Measurements from ENCODE around the gene COL4A2.

Gene COL4A2

DNA sequence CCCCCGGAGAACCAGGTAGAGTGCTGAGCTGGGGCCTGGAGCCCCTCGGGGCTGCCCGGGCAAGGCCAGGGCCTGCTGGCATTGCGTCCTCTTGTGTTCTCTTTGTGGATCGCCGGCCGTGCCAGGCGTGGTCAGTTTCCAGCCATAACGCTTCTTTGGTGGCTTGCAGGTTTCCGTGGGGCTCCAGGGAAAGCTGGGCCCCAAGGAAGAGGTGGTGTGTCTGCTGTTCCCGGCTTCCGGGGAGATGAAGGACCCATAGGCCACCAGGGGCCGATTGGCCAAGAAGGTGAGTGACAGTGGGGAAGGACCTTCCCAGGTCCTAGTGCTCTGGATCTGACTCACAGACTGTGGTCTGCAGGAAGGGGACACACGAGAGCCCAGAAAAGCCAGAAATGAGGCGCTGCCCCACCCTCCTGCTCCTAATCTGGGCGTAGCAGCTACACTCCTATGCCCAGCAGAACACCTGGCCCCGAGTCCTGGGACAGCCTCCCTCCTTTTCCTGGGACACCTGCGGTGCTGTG is 197.0 kb downstream of the COL4A2 start:
- DNase-seq: no peak

DNA sequence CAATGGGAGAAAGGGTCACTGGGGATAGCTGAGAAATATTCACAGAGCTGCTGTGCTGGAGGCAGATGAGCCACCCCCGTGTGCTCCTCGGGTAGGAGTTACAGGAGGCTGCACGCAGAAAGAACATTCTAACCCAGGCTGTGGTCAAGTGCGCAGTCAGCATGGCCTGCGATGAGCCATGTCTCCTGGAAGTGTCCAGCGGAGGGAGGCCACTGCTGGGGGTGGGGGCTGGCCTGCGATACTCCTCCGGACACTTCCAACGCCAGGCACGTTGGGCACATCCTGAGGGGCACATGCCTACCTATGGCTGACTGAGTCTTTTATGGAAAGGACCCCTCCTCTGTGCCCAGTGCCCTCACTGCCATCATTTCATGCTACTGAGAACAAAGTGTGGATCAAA is 198.5 kb downstream of the COL4A2 start:
- DNase-seq: no peak

DNA sequence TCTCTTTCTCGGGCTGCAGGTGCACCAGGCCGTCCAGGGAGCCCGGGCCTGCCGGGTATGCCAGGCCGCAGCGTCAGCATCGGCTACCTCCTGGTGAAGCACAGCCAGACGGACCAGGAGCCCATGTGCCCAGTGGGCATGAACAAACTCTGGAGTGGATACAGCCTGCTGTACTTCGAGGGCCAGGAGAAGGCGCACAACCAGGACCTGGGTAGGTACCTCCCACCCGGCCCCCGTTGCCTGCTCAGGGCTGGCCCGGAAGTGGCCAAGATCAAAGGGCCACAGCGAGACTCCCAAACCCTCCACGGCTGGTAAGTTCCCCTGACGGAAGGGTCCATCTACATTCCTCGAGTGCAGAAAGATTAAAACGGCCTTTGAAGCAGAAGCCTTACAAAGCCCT is 199.3 kb downstream of the COL4A2 start:
- DNase-seq: no peak

DNA sequence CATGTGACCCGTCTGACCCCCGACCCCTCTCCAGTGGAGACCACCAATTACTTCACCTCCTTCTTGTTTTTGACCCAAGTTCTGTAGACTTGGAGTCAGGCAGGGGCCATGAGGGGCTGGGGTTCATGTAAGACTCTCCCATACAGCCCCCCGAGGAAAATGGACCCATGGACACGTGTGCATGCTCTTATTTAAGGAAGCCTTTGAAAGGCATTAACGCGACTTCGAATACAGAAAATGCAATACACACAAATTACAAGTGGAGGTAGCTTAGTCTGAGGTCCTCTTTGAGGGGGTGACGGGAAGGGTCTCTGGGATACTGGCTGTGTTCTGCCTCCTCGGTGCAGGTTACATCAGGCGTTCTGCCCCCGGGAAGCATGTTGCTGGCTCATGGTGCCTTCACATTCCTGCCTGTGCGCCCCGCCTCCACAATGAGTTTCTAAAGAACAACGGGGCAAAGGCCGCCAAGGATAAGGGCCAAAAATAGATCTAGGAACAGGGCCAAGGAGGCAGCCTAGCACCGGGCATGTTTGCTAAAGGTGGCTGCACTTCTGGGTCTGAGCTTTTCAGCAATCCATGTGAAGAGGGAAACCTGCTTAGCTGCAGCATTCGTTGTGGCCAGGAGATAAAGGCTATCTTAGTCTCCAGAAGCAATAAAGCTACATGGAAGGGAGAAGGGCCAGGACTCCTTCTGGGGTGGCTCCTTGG is 199.9 kb downstream of the COL4A2 start:
- DNase-seq: no peak

DNA sequence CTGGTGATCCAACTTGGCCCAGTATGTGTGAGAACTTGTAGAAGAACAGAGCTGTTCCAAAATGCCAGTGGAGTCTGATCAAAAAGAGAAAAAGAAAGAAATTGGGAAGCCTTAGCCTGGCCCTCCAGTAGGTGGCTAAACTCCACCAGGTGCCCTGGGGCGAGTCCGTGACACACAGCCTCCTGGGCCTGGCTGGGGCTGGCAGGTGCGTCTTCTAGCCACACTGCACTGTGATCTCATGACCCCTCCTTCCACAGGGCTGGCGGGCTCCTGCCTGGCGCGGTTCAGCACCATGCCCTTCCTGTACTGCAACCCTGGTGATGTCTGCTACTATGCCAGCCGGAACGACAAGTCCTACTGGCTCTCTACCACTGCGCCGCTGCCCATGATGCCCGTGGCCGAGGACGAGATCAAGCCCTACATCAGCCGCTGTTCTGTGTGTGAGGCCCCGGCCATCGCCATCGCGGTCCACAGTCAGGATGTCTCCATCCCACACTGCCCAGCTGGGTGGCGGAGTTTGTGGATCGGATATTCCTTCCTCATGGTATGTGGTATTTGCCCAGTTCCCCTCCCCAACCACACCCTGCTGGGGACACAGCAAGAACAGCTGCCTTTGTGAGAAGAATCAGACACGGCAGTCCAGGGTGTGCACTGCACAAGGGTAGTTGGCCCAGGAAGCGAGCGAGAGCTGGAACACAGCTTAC is 200.7 kb downstream of the COL4A2 start:
- DNase-seq: no peak

DNA sequence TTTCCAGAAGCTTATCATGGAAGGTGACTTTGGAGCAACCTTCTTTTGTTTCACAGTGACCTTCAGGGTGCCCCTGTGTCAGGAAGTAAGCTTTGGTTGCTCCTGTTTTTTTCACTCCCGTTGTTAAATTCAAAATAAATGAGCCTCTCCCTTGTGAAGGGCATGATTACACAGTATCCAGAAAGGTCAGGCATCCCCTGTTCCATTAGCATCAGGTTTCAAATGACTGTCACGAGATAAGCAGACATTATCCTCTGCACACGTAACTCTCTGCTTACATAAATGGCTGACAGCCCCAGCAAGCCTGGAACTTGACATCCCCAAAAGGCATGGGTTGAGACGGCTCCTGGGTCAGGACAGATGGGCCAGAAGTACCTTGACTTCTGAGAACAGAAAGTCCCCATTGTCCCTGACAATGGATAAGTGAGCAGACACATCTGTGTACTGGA is 202.4 kb downstream of the COL4A2 start:
- DNase-seq: no peak

DNA sequence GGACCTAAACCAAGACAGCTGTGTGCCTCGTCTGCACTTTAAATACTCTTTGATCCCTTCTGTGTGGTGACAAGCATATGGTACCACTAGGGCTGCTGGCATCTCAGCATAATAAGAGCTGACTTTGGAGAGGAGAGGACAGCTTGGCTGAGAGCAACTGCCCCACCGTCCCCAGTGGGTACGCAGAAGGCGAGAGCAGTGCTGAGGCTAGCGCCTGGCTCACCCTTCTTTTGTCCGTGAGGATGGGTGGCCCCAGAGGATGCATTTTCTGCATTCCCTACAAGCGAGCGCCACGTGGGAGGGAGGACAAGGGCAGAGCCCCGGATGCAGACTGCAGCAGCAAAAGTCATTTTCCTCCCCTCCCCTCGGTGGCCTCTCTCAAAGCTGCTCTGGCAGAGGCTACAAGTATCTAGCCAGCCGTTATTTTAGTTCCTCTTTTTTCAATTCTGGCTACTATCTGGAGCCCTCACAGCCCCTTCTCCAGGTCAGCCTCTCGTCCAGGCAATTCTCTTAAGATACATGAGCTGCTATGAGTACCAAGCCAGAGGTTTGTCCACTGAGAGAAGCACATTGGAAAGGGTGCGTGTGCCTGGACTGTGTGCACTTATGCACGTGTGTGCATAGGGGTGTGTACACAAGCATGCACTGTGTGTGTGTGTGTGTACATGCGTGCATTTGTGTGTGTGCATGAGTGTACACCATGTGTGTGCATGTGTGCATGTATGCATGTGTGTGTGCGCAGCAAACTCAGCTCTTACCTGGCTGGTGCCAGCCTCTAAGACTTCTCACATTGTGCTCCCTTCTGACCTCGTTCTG is 203.1 kb downstream of the COL4A2 start:
- no peak for DNase-seq

DNA sequence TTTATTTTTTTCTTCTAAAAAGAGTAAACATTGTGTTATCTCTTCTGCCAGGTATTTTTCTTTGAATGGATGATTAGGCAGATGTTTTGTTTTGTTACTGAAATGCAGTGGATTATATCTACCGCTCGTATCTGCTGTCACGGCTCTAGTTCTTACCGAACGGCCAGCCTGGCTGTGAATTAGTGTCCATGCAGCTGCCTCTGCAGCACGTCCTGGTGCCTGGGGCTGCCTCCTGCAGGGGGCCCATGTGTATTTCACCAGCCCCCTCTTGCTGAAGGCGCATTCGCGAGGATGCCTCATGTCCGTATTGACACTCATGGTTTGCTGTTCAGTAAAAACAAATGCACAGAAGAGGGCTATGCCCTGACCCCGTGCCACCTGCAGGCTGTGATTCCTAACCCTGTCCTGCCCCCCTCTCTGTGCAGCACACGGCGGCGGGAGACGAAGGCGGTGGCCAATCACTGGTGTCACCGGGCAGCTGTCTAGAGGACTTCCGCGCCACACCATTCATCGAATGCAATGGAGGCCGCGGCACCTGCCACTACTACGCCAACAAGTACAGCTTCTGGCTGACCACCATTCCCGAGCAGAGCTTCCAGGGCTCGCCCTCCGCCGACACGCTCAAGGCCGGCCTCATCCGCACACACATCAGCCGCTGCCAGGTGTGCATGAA is 204.6 kb downstream of the COL4A2 start:
- no peak for DNase-seq

DNA sequence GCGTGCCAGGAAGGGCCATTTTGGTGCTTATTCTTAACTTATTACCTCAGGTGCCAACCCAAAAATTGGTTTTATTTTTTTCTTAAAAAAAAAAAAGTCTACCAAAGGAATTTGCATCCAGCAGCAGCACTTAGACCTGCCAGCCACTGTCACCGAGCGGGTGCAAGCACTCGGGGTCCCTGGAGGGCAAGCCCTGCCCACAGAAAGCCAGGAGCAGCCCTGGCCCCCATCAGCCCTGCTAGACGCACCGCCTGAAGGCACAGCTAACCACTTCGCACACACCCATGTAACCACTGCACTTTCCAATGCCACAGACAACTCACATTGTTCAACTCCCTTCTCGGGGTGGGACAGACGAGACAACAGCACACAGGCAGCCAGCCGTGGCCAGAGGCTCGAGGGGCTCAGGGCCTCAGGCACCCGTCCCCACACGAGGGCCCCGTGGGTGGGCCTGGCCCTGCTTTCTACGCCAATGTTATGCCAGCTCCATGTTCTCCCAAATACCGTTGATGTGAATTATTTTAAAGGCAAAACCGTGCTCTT is 205.2 kb downstream of the COL4A2 start:
- DNase-seq: no peak

DNA sequence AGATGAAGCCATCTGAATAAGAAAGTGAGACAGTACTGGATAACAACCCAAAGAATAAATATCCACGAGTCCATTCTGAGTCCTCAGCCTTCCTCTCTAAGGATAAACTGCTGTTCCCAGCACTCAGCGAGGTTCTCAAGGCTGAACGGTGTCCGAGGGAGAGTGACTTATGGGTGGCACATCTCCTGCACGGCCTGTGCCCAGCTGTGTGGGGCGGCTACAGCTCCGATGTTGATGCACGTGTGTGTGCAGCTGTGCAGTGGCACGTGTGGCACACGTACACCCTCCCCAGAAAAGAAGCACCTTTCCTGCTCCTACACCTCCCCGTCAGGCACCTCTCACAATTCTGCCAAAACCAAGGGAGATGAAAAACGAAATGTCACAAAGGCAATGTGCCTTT is 209.4 kb downstream of the COL4A2 start:
- no peak for DNase-seq

DNA sequence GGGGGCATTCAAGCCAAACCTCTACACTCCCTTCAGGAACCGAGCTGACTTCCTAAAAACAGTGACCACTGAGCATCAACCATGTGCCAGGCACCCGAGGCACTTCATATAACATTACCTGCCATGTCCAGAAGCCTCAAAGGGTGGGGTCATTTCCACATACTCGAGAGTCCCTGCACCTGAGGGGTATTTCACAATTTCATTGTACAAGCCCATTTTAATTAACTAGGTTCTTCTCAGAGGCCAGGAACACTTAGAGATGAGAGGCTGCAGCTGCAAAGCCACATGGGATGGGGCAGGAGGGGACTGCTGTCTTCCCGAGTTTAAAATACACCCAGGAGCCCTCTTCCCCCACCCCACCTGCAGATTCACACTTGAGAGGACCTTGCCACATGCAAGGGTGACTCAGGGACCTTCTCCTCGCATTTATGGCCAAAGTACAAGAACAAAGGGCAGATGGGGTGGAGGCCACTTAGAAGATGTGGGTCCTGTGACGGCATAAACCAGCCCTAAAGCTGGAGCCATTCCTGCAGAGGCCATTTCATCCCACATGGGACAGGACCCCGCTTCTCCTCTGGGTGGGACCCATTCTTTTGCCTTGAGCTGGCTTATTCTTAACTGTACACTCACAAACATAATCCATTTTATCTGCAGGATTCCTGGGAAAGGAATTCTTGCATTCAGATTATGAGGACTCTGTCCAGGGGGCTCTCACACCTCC is 210.6 kb downstream of the COL4A2 start:
- DNase-seq: no peak

DNA sequence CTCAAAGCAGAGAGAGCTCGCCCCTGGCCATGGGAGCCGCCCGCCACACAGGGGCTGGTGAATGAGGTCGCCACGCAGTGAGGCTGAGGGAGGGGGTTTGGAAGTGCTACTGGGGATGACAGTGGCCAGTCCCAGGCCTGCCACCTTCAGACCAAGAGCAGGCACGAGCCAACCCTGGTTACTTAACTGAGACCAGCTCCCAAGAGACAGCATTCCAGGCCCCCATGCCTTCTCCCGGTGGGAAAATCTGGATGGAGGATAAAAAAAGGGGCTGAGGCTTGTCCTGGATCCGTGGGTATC is 211.1 kb downstream of the COL4A2 start:
- DNase-seq: no peak

DNA sequence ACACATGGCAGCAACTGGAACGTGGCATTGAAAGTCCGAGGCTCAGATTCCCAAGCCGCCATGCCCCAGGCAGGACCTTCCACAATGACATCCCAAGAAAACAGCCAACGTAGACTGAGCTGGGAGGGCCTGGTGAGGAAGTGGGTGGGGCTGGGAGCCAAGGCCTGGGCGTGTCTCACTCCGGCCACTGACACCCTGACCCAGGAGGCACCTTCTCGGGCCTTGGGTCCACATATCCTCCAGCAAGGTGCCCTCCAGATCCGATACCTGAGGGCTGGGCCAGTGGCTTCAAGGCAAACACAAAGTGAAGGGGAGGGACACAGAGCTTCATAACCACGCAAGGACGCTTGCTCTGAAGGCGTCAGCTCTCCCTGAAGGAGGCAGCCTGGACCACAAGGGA is 211.5 kb downstream of the COL4A2 start:
- no peak for DNase-seq

DNA sequence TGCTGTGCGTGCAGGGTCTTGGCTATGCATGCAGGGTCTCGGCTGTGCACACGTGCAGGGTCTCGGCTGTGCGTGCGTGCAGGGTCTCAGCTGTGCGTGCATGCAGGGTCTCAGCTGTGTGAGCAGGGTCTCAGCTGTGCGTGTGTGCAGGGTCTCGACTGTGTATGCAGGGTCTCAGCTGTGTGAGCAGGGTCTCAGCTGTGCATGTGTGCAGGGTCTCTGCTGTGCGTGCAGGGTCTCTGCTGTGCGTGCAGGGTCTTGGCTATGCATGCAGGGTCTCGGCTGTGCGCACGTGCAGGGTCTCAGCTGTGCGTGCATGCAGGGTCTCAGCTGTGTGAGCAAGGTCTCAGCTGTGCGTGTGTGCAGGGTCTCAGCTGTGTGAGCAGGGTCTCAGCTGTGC is 212.0 kb downstream of the COL4A2 start:
- no peak for DNase-seq

DNA sequence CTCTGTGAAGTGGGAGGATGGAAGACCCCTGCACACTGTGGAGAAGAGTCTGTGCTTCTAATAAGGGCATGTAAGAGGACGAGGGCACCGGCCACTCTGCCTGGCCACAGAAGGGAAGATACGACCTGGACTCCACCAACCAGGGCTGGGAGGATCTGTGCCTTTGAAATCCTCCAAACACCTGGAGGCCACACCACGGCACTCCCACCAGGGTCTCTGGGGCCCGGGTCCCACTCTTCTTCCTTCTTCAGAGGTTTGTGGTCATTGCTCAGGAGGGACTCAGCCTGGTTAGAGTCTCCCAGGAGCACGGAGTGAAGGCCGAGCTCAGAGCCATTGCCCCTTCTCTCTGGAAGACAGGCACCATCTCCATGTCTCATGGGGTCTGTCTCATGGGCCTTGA is 212.4 kb downstream of the COL4A2 start:
- DNase-seq: no peak

DNA sequence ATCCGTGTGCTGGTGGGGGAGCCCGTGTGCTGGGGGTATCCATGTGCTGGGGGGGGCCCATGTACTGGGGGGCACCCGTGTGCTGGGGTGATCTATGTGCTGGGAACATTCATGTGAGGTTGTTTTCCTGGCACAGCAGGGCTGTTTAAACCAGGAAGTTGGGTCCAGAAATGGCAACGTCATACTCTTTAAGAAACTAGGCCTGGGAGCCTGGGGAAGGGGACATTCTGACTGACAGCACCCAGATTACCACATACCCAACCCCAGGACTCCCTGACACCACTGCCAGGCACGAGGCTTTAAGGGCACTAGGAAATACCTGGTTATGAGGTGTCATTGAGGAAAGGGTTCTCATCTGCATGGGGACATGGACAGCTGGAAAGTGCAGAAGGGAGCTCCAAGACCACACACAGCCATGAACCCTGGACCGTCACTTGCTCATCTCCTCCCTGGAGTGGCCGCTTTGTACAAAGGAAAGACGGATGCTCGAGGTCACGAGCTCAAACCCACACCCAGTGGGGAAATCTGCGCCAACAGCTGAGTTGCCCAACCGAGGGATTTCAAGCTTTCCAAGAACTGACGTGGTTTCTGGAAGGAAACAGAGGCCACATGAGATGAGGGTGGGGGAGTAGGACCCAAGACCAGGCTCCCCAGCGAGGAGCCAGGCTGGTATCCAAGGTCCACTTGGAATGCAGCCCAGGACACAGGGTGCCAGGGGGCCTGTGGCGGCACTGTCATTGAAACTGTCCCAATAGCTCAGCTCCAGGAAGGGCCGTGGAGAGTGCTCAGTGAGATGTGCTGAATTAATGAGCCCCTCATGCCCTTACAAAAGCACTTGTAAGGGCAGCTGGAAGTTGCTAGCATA is 213.6 kb downstream of the COL4A2 start:
- no peak for DNase-seq

DNA sequence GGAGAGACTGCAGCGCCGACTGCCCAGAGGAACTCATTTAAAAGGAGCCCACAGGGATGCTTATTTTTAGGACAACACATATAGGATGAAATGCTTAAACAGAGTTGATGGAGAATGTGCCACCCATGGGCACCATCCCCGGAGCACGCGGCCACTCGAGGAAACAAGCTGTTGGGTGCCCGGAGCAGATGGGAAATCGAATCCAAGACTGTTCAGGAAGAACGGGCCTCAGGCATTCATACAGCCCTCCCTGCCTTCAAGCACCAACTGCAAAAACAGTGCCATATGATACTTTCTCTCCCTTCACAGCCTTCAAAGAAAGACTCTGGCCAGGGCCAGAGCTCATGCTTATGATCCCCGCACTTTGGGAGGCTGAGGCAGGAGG is 214.2 kb downstream of the COL4A2 start:
- DNase-seq: no peak

DNA sequence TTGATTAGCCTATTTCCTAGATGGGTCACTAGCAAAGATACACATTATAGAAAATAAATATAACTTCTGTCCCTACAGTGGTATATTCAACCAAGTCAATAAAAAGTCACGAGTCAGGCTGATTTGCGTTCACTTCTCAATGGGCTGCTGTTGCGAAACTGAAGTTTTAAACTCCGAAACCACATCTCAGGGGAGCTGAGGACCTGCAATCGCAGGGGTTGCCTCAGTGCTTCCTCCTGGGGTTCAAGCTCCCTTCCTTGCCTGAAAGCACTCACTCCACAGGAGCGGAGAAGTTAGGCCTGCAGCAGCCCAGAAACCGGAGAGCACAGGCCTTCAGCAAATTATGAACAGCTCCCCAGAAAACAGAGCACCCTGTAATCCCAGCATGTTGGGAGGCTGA is 214.9 kb downstream of the COL4A2 start:
- no peak for DNase-seq

DNA sequence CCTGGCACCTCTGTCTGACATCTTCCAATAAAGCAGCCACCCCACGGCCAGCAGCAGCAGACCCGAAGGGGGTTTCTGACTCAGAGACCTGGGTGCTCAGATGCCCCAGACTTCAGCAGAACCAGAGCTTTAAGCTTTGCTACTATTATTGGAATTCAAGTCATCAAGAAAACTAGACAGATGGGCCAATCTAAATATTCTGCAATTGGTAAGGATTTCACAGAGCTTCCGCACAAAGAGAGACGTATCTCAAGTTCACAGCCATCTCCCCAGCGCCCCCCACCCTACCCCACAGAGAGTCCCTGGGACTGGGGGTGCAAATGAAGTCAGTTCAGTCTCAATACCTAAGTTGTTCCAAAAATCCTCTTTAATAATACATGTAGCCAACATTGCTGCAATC is 215.6 kb downstream of the COL4A2 start:
- DNase-seq: no peak

DNA sequence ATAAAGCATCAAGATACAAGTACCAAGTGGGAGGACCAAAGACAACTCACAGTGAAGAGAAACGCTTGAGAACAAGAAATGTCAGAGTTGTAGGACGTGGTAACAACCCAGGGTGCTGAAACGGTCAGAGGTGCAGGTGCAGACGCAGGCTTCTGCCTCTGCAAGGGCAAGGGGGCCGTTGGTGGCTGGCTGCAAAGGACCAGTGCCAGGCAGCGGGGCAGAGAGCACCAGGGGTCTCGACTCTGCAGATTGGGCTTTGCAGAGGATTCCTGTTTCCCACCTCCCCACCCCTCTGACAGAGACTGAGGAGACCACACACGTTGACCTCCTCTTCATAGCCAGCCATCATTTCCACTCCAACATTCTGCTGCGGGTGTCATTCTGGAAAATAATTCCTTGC is 216.1 kb downstream of the COL4A2 start:
- DNase-seq: no peak

DNA sequence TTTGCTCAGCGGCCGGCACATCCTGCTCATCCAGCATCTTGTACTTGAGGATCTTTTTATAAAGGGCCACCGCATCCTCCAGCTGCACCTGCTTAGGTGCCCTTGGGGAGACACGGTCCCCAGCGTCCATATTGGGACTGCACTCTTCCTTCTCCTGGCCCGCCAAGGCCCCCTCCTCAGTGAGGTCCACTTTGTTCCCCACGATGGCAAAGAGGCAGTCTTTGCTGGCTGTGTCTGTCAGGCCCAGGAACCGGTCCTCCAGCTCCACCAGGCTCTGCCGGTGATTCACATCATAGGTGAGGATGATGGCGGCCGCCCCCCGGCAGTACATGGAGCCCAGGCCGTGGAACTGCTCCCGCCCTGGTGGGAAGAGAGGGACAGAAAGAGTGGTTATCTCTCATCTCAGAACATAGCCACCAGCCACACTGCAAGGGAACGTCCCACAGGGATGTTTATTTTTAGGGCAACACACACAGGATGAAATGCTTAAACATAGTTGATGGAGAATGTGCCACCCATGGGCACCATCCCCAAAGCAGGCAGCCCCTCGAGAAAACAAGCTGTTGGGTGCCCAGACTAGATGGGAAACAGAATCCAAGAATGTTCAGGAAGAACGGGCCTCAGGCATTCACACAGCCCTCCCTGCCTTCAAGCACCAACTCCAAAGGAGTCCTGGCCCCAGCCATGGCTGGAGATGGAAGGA is 216.9 kb downstream of the COL4A2 start:
- DNase-seq: no peak

Data from activated CD8-positive, alpha-beta memory T cell treated with anti-CD3 and anti-CD28 coated beads, Interleukin-2, amount 50 U/mL, for 48 hours (primary cell).